IMR-90 (cell line): ENCODE data around the gene SPRR3. TPM values are rescaled to one million over a fixed set of nuclear protein-coding genes. Genes with fewer than 3 reads are reported as not detected.

Experiments
- ATAC-seq: fragments of 200-7000 bp; cut with Tn5 transposase; 2 replicates; pipeline ENCODE4 v1.9.1; 2020; ENCODE audit warnings: low read depth, mild to moderate bottlenecking, moderate library complexity
- BruUV-seq: library from RNA; stranded (reverse); fragments of 400-500 nt; replicated peaks from 2 replicates; lab custom pipeline; 2021; lab: Mats Ljungman, UMichigan
- CTCF ChIA-PET: fragments of 300-600 bp; formaldehyde crosslinking; extraction: SDS; loops from one replicate; lab custom pipeline; 2021; ENCODE audit warnings: antibody characterized with exemption; lab: Yijun Ruan, JAX
- POLR2A ChIA-PET: fragments of 300-600 bp; sonication (Branson Sonifier 250); formaldehyde crosslinking; loops from one replicate; lab custom pipeline; 2022; ENCODE audit warnings: antibody characterized with exemption; ENCODE audit not compliant: unreplicated experiment; lab: Charles Lee
- DNase-seq: peaks from one replicate; pipeline ENCODE4 v3.0.0; 2013
- H2AFZ ChIP-seq: replicated peaks from 2 replicates; pipeline ENCODE3; 2013; ENCODE audit warnings: low read length, mild to moderate bottlenecking; ENCODE audit not compliant: poor library complexity
- H2AK5ac ChIP-seq: 2 replicates; pipeline ENCODE4 v1.6.1; 2013; ENCODE audit warnings: low read depth, low read length, inconsistent platforms
- H2AK9ac ChIP-seq: replicated peaks from 2 replicates; pipeline ENCODE3; 2013; ENCODE audit warnings: mild to moderate bottlenecking, low read depth, low read length, moderate library complexity; ENCODE audit not compliant: poor library complexity
- H2BK120ac ChIP-seq: 2 replicates; pipeline ENCODE4 v1.6.1; 2013; ENCODE audit warnings: low read depth, low read length, inconsistent platforms
- H2BK15ac ChIP-seq: 3 replicates; pipeline ENCODE4 v1.6.1; 2013; ENCODE audit warnings: low read depth, low read length, inconsistent platforms
- H2BK20ac ChIP-seq: 2 replicates; pipeline ENCODE4 v1.6.1; 2013; ENCODE audit warnings: low read depth, mild to moderate bottlenecking, inconsistent platforms, low read length, moderate library complexity
- H2BK5ac ChIP-seq: 2 replicates; pipeline ENCODE4 v1.6.1; 2013; ENCODE audit warnings: mild to moderate bottlenecking, low read depth, low read length, inconsistent platforms; ENCODE audit not compliant: poor library complexity, severe bottlenecking
- H3K14ac ChIP-seq: replicated peaks from 2 replicates; pipeline ENCODE4 v1.6.1; 2013; ENCODE audit warnings: low read depth, low read length, inconsistent platforms
- H3K18ac ChIP-seq: 2 replicates; pipeline ENCODE4 v1.6.1; 2013; ENCODE audit warnings: low read depth, low read length, control low read depth
- H3K23ac ChIP-seq: 2 replicates; pipeline ENCODE4 v1.6.1; 2013; ENCODE audit warnings: low read depth, low read length, inconsistent platforms
- H3K27ac ChIP-seq: 2 replicates; pipeline ENCODE4 v1.5.1; 2013; ENCODE audit warnings: mild to moderate bottlenecking, control low read depth, low read length; ENCODE audit not compliant: insufficient read depth
- H3K27me3 ChIP-seq: 2 replicates; pipeline ENCODE4 v1.6.1; 2013; ENCODE audit warnings: low read length; ENCODE audit not compliant: control insufficient read depth, insufficient read depth
- H3K36me3 ChIP-seq: 2 replicates; pipeline ENCODE4 v1.6.1; 2013; ENCODE audit warnings: low read length, mixed read lengths; ENCODE audit not compliant: control insufficient read depth, insufficient read depth
- H3K4ac ChIP-seq: 2 replicates; pipeline ENCODE4 v1.6.1; 2013; ENCODE audit warnings: low read depth, low read length, inconsistent platforms
- H3K4me1 ChIP-seq: 2 replicates; pipeline ENCODE4 v1.6.1; 2013; ENCODE audit warnings: low read length, mixed read lengths; ENCODE audit not compliant: control insufficient read depth, insufficient read depth
- H3K4me2 ChIP-seq: 2 replicates; pipeline ENCODE4 v1.6.1; 2013; ENCODE audit warnings: low read depth, mild to moderate bottlenecking, control low read depth, low read length, moderate library complexity
- H3K4me3 ChIP-seq: 2 replicates; pipeline ENCODE4 v1.5.1; 2013; ENCODE audit warnings: low read depth, mild to moderate bottlenecking, control low read depth, low read length, moderate library complexity; ENCODE audit not compliant: insufficient read depth
- H3K56ac ChIP-seq: 2 replicates; pipeline ENCODE4 v1.6.1; 2013; ENCODE audit warnings: low read length, inconsistent platforms; ENCODE audit not compliant: insufficient read depth; ENCODE audit errors: extremely low read depth
- H3K79me1 ChIP-seq, 2 experiments: 2 replicates each; pipeline ENCODE4 v1.6.1; 2013; ENCODE audit warnings: low read length in 2 of 2, inconsistent platforms in 1 of 2, low read depth in 1 of 2
- H3K9ac ChIP-seq: 2 replicates; pipeline ENCODE4 v1.6.1; 2013; ENCODE audit warnings: low read depth, low read length, control low read depth
- H3K9me1 ChIP-seq: 2 replicates; pipeline ENCODE4 v1.6.1; 2013; ENCODE audit warnings: low read length, inconsistent platforms; ENCODE audit not compliant: insufficient read depth
- H3K9me3 ChIP-seq: 2 replicates; pipeline ENCODE4 v1.6.1; 2013; ENCODE audit warnings: low read length; ENCODE audit not compliant: control insufficient read depth, insufficient read depth
- H4K20me1 ChIP-seq: 2 replicates; pipeline ENCODE4 v1.6.1; 2013; ENCODE audit warnings: low read length, inconsistent platforms; ENCODE audit not compliant: insufficient read depth
- H4K5ac ChIP-seq: 2 replicates; pipeline ENCODE4 v1.6.1; 2013; ENCODE audit warnings: mild to moderate bottlenecking, low read depth, low read length, control low read depth
- H4K8ac ChIP-seq, 2 experiments: 2 replicates each; pipeline ENCODE4 v1.6.1; 2013; ENCODE audit warnings: low read depth in 2 of 2, low read length in 2 of 2, control low read depth in 1 of 2, inconsistent platforms in 1 of 2
- H4K91ac ChIP-seq: 2 replicates; pipeline ENCODE4 v1.6.1; 2013; ENCODE audit warnings: low read depth, low read length, inconsistent platforms; ENCODE audit not compliant: insufficient read depth
- BHLHE40 ChIP-seq: fragments of 150-350 bp; IDR thresholded peaks from 2 replicates; pipeline ENCODE4 v1.6.1; 2016; ENCODE audit warnings: mild to moderate bottlenecking, low read depth, low read length
- CEBPB ChIP-seq: IDR thresholded peaks from 2 replicates; pipeline ENCODE4 v1.6.1; 2012; ENCODE audit warnings: low read depth, low read length, improper control_type of control experiment
- CHD1 ChIP-seq: IDR thresholded peaks from 2 replicates; pipeline ENCODE4 v1.6.1; 2012; ENCODE audit warnings: low read depth, low read length, improper control_type of control experiment
- CTCF ChIP-seq: conservative IDR thresholded peaks from 2 replicates; pipeline ENCODE4 v1.5.1; 2012; ENCODE audit warnings: mild to moderate bottlenecking, low read depth, low read length, improper control_type of control experiment
- ELK1 ChIP-seq: fragments of 150-350 bp; IDR thresholded peaks from 2 replicates; pipeline ENCODE4 v1.6.1; 2016; ENCODE audit warnings: low read depth, mild to moderate bottlenecking, low read length, moderate library complexity, borderline replicate concordance
- FOS ChIP-seq: fragments of 150-350 bp; IDR thresholded peaks from 2 replicates; pipeline ENCODE4 v1.6.1; 2016; ENCODE audit warnings: low read depth, low read length
- MAFK ChIP-seq: IDR thresholded peaks from 2 replicates; pipeline ENCODE4 v1.6.1; 2012; ENCODE audit warnings: low read depth, low read length, improper control_type of control experiment
- MXI1 ChIP-seq: IDR thresholded peaks from 2 replicates; pipeline ENCODE4 v1.6.1; 2012; ENCODE audit warnings: low read depth, mild to moderate bottlenecking, low read length, moderate library complexity, borderline replicate concordance
- NFE2L2 ChIP-seq: fragments of 150-350 bp; IDR thresholded peaks from 2 replicates; pipeline ENCODE4 v1.6.1; 2016; ENCODE audit warnings: low read depth, mild to moderate bottlenecking, low read length
- POLR2A ChIP-seq: IDR thresholded peaks from 2 replicates; pipeline ENCODE4 v1.6.1; 2012; ENCODE audit warnings: mild to moderate bottlenecking, low read depth, low read length
- RAD21 ChIP-seq: IDR thresholded peaks from 2 replicates; pipeline ENCODE4 v1.6.1; 2012; ENCODE audit warnings: low read length, improper control_type of control experiment
- RCOR1 ChIP-seq: IDR thresholded peaks from 2 replicates; pipeline ENCODE4 v1.6.1; 2012; ENCODE audit warnings: mild to moderate bottlenecking, low read length, improper control_type of control experiment; ENCODE audit not compliant: insufficient replicate concordance
- RFX5 ChIP-seq: IDR thresholded peaks from 2 replicates; pipeline ENCODE4 v1.8.0; 2012; ENCODE audit warnings: low read depth, mild to moderate bottlenecking, low read length, moderate library complexity
- SMC3 ChIP-seq: fragments of 150-350 bp; IDR thresholded peaks from 2 replicates; pipeline ENCODE4 v1.6.1; 2016; ENCODE audit warnings: low read depth, mild to moderate bottlenecking, antibody characterized with exemption, low read length, moderate library complexity
- WGBS, 2 experiments: methylation state at CpG; one replicate each; pipeline versions ENCODE4 v1.1.5 to v1.1.7; 2013; ENCODE audit warnings: missing lambda C conversion rate in 2 of 2; ENCODE audit not compliant: insufficient read length in 1 of 2; ENCODE audit errors: extremely low coverage in 2 of 2; 5-methylcytosine and 5-hydroxymethylcytosine counted together
- dilution Hi-C: fragments of 300-500 bp; cut with HindIII; formaldehyde crosslinking; loops from one replicate; pipeline ENCODE4 v1.14.3; 2018; ENCODE audit warnings: low sequenced_read_pairs; ENCODE audit not compliant: unreplicated experiment
- in situ Hi-C: fragments of 300-500 bp; cut with MboI; formaldehyde crosslinking; loops from 3 replicates; pipeline ENCODE4 v1.14.3; 2019; ENCODE audit warnings: low sequenced_read_pairs, inconsistent platforms, mixed read lengths
- intact Hi-C: fragments of 100-400 bp; cut with micrococcal nuclease; formaldehyde crosslinking; loops from 2 replicates; pipeline ENCODE4 v1.10.0; 2022
- polyA plus RNA-seq, 3 experiments: library from polyadenylated mRNA; depleted of rRNA; stranded (reverse); fragments of >200 nt; gene quantifications; 2 replicates each; pipeline ENCODE4 v1.2.3, GENCODE V29; 2012; ENCODE audit warnings: low replicate concordance in 1 of 3
- total RNA-seq: library from RNA; depleted of rRNA; stranded (reverse); fragments of >200 nt; gene quantifications from 2 replicates; pipeline ENCODE4 v1.2.3, GENCODE V29; 2012

SPRR3 gene
- total and polyA plus RNA-seq, 2 of the 4 experiments (the other 2 are of a cell fraction) = not detected

- intact Hi-C loops = no loop called here
- ChIA-PET POLR2A (interaction anchor here (0.6 kb wide), 1 partner anchor 29 kb away, joined by 3 read pairs; no protein-coding TSS in a partner anchor), CTCF (interaction anchor here (0.9 kb wide), 1 partner anchor 8 kb away, joined by 3 read pairs; no protein-coding TSS in a partner anchor)
- no peak overlapping the region for H2BK20ac ChIP-seq
- TF ChIP-seq FOS (no peak), MAFK (no peak), MXI1 (no peak), ELK1 (no peak), RFX5 (no peak), CEBPB (no peak), NFE2L2 (no peak), RCOR1 (no peak), RAD21 (no peak), POLR2A (no peak), BHLHE40 (no peak), SMC3 (no peak), CTCF (no peak), CHD1 (no peak)
- no peak overlapping the region for H4K5ac ChIP-seq
- H2BK120ac ChIP-seq = no peak overlapping the region
- H3K4me2 ChIP-seq = no peak overlapping the region
- H3K23ac ChIP-seq = no peak overlapping the region
- H3K18ac ChIP-seq = no peak overlapping the region
- no peaks in the 10 kb centered on the region for H3K79me1 ChIP-seq
- H3K56ac ChIP-seq = no peak overlapping the region
- no peaks in the 10 kb centered on the region for H3K9me1 ChIP-seq
- H2BK5ac ChIP-seq = no peak overlapping the region
- H4K8ac ChIP-seq = no peak overlapping the region
- H3K27me3 ChIP-seq = no peaks in the 10 kb centered on the region
- dilution Hi-C loops = no loop called here
- H3K14ac ChIP-seq = no peak overlapping the region
- no peak for DNase-seq
- H2AK5ac ChIP-seq = no peak overlapping the region
- no peak overlapping the region for H4K91ac ChIP-seq
- no peak overlapping the region for H2AK9ac ChIP-seq
- no peaks in the 10 kb centered on the region for H4K20me1 ChIP-seq
- ATAC-seq = no peak
- no peak overlapping the region for H3K9ac ChIP-seq
- no peaks in the 10 kb centered on the region for H3K36me3 ChIP-seq
- no peak overlapping the region for H3K4ac ChIP-seq
- no peak overlapping the region for H3K4me3 ChIP-seq
- H2AFZ ChIP-seq = peak overlapping the region; percentile 19
- in situ Hi-C loops = no loop called here
- no peaks in the 10 kb centered on the region for H3K9me3 ChIP-seq
- no TSS peak for BruUV-seq
- H3K27ac ChIP-seq = no peak overlapping the region
- H3K4me1 ChIP-seq = no peaks in the 10 kb centered on the region
- 14% methylated on average over 1 of the region's 6 CpGs; no CpG with 5 or more reads in 1 of the 2 experiments for WGBS, 2 experiments
- no peak overlapping the region for H2BK15ac ChIP-seq
Measured at GRCh38 chr1:152981146-152981871, 20.2 kb upstream of the SPRR3 start.
